ENCODE results near the gene CELF2. TPM values are rescaled to one million over a fixed set of nuclear protein-coding genes. Genes with fewer than 3 reads are reported as not detected.

The CELF2 gene
- total and polyA plus RNA-seq, 9 of the 15 experiments (the other 6 are each of a cell fraction or from before 2014, with no cell fraction given), result 4.0 to 20.3 (median 11.1) TPM

DNA sequence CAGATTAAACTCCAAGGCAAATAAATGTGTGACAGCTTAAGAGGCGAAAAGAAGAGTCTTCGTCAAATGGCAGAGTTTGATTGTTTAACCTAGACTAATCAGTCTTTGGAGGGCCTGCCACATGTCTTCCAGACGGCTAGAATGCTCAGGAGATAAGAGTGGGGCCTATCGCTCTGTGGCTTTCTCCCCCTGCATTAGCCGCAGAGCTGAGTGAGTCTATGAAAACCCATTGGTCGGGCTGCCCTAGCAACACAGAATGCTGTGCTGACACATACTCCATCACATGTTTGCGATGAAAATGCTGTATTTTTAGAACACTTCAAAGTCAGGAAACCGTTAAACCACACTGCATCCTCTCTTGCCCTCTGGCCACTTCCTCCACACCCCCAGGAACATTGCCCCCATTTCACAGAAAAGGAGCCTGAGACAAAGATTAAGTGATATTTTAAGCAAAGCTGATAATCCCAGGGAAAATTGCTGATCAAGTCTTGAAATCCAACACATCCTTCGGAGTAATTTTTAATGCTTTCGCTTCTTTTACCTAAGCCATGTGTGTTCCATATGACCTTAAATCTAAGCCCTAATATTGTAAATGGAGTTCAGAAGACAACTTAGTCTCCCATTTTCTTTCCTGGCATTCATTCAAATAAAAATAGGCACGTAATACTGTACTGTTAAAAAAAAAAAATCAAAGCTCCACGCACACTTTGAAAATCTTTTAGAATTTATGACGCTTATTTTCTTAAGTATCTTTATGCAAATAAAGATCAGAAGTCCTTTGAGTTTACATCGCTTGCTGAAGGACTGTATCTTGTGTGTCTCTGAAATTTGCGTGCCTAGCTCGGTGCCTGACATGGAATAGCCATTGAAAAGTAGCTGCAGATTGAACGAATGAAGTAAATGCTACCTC lies 161.2 kb downstream of the CELF2 start (continued):
- TF ChIP-seq CBFB (CRISPR knock-in tag; IDR thresholded peaks at IDR 0.05) (peak; percentile 98), KDM1A (IDR thresholded peaks at IDR 0.05) (peak; percentile 90 to 93), HMGN3 (IDR thresholded peaks at IDR 0.05; ENCODE audit: borderline replicate concordance, extremely low read depth, insufficient read length, low read depth, low read length) (peak; percentile 87), HDAC1 (IDR thresholded peaks at IDR 0.05) (no peak; a peak in 1 of 4 replicates), SMARCA4 (IDR thresholded peaks at IDR 0.05) (peak; percentile 85), TAF9B (IDR thresholded peaks at IDR 0.05; ENCODE audit: partially characterized antibody) (peak; percentile 61), ARNT (IDR thresholded peaks at IDR 0.05) (peak; percentile 77 to 84; a peak in 2 of 4 replicates), ZNF354B (CRISPR knock-in tag; IDR thresholded peaks at IDR 0.05) (0 out of 2 replicates have a peak, but pooled peaks have one; percentile 50), CBFA2T2 (conservative IDR thresholded peaks at IDR 0.05) (peak; percentile 94), PHF20 (IDR thresholded peaks at IDR 0.05; ENCODE audit: partially characterized antibody) (peak; percentile 34), NBN (IDR thresholded peaks at IDR 0.05; ENCODE audit: low read depth) (peak; percentile 87), RFX5 (IDR thresholded peaks at IDR 0.05; ENCODE audit: low read depth, low read length) (peak; percentile 93), PHF8 (IDR thresholded peaks at IDR 0.05; ENCODE audit: borderline replicate concordance, low read length) (no peak), ZNF347 (CRISPR knock-in tag; IDR thresholded peaks at IDR 0.05; ENCODE audit: low read depth) (0 out of 2 replicates have a peak, but pooled peaks have one; percentile 18), ATF1 (CRISPR knock-in tag; IDR thresholded peaks at IDR 0.05) (no peak), ATF1 (tag; IDR thresholded peaks at IDR 0.05) (peak; percentile 91), ZNF589 (CRISPR knock-in tag; IDR thresholded peaks at IDR 0.05; ENCODE audit: low read depth) (peak; percentile 67; the same call in 1 of the 2 replicates), C11orf30 (IDR thresholded peaks at IDR 0.05; ENCODE audit: low read depth) (peak; percentile 55), SPI1 (IDR thresholded peaks at IDR 0.05; ENCODE audit: borderline replicate concordance, low read depth, low read length) (peak; percentile 70; the same call in 1 of the 2 replicates)
- TF ChIP-seq, protein P1, sequence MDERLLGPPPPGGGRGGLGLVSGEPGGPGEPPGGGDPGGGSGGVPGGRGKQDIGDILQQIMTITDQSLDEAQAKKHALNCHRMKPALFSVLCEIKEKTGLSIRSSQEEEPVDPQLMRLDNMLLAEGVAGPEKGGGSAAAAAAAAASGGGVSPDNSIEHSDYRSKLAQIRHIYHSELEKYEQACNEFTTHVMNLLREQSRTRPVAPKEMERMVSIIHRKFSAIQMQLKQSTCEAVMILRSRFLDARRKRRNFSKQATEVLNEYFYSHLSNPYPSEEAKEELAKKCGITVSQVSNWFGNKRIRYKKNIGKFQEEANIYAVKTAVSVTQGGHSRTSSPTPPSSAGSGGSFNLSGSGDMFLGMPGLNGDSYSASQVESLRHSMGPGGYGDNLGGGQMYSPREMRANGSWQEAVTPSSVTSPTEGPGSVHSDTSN (CRISPR knock-in tag; IDR thresholded peaks at IDR 0.05; ENCODE audit: low read depth), result peak; percentile 26; the same call in 1 of the 2 replicates
- TF ChIP-seq, protein P1 (tag; conservative IDR thresholded peaks at IDR 0.05; ENCODE audit: low read depth), result peak; percentile 76
- TF ChIP-seq, protein P2, sequence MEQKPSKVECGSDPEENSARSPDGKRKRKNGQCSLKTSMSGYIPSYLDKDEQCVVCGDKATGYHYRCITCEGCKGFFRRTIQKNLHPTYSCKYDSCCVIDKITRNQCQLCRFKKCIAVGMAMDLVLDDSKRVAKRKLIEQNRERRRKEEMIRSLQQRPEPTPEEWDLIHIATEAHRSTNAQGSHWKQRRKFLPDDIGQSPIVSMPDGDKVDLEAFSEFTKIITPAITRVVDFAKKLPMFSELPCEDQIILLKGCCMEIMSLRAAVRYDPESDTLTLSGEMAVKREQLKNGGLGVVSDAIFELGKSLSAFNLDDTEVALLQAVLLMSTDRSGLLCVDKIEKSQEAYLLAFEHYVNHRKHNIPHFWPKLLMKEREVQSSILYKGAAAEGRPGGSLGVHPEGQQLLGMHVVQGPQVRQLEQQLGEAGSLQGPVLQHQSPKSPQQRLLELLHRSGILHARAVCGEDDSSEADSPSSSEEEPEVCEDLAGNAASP (IDR thresholded peaks at IDR 0.05), result no peak
- TF ChIP-seq, protein P3, sequence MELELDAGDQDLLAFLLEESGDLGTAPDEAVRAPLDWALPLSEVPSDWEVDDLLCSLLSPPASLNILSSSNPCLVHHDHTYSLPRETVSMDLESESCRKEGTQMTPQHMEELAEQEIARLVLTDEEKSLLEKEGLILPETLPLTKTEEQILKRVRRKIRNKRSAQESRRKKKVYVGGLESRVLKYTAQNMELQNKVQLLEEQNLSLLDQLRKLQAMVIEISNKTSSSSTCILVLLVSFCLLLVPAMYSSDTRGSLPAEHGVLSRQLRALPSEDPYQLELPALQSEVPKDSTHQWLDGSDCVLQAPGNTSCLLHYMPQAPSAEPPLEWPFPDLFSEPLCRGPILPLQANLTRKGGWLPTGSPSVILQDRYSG (tag; conservative IDR thresholded peaks at IDR 0.05; ENCODE audit: low read depth), result 0 out of 2 replicates have a peak, but pooled peaks have one; percentile 21
- TF ChIP-seq, protein P4, sequence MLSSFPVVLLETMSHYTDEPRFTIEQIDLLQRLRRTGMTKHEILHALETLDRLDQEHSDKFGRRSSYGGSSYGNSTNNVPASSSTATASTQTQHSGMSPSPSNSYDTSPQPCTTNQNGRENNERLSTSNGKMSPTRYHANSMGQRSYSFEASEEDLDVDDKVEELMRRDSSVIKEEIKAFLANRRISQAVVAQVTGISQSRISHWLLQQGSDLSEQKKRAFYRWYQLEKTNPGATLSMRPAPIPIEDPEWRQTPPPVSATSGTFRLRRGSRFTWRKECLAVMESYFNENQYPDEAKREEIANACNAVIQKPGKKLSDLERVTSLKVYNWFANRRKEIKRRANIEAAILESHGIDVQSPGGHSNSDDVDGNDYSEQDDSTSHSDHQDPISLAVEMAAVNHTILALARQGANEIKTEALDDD (IDR thresholded peaks at IDR 0.05), result peak; percentile 97

Data from K562 (cell line).